Endothelial cell (in vitro differentiated cells): Measurements from ENCODE around the gene SNAPC2. TPM values are rescaled to one million over a fixed set of nuclear protein-coding genes. Genes with fewer than 3 reads are reported as not detected.

Experiments used
- DNase-seq: peaks from one replicate; pipeline ENCODE4 v3.0.0; 2021; ENCODE audit warnings: low spot score
- H3K27ac Mint-ChIP-seq: one replicate; pipeline ENCODE4 v1.8.0; 2021; ENCODE audit warnings: mixed read lengths, inconsistent platforms; ENCODE audit not compliant: unreplicated experiment
- H3K27me3 Mint-ChIP-seq: one replicate; pipeline ENCODE4 v1.8.0; 2021; ENCODE audit warnings: mild to moderate bottlenecking, moderate library complexity, mixed read lengths, inconsistent platforms; ENCODE audit not compliant: unreplicated experiment
- H3K36me3 Mint-ChIP-seq: one replicate; pipeline ENCODE4 v1.8.0; 2021; ENCODE audit warnings: mild to moderate bottlenecking, low read depth, mixed read lengths, inconsistent platforms; ENCODE audit not compliant: unreplicated experiment
- H3K4me1 Mint-ChIP-seq: one replicate; pipeline ENCODE4 v1.8.0; 2021; ENCODE audit warnings: mild to moderate bottlenecking, mixed read lengths, inconsistent platforms; ENCODE audit not compliant: unreplicated experiment
- H3K4me3 Mint-ChIP-seq: one replicate; pipeline ENCODE4 v1.8.0; 2021; ENCODE audit warnings: mild to moderate bottlenecking, mixed read lengths, inconsistent platforms; ENCODE audit not compliant: unreplicated experiment
- H3K9me3 Mint-ChIP-seq: one replicate; pipeline ENCODE4 v1.8.0; 2021; ENCODE audit warnings: mixed read lengths, inconsistent platforms; ENCODE audit not compliant: unreplicated experiment
- total RNA-seq: library from RNA; stranded (reverse); fragmentation: NEBNext Ultra II Directional; extraction: Animal tissue kit (Norgen Biotek cat#: 25700); gene quantifications from one replicate; pipeline ENCODE4 v1.2.1, GENCODE V29; 2021; ENCODE audit not compliant: unreplicated experiment
- TF ChIP-seq, protein P1 (sequence below): fragments of 200-600 bp; sonication (generic); IDR thresholded peaks from one replicate; pipeline ENCODE4 v1.5.0; 2021; ENCODE audit warnings: antibody characterized with exemption; ENCODE audit not compliant: unreplicated experiment

The SNAPC2 gene
- total RNA-seq, 1 donor from 2014 or later = 13.5 TPM

GRCh38 chr19:7908078-7908699, 11.9 kb upstream of the SNAPC2 start:
- H3K4me1 Mint-ChIP-seq = peaks cover 12% of the 10 kb centered on the region
- peaks cover 13% of the 10 kb centered on the region for H3K36me3 Mint-ChIP-seq
- no peak overlapping the region for H3K27ac Mint-ChIP-seq
- H3K27me3 Mint-ChIP-seq = peaks cover 8% of the 10 kb centered on the region
- TF ChIP-seq, protein P1, sequence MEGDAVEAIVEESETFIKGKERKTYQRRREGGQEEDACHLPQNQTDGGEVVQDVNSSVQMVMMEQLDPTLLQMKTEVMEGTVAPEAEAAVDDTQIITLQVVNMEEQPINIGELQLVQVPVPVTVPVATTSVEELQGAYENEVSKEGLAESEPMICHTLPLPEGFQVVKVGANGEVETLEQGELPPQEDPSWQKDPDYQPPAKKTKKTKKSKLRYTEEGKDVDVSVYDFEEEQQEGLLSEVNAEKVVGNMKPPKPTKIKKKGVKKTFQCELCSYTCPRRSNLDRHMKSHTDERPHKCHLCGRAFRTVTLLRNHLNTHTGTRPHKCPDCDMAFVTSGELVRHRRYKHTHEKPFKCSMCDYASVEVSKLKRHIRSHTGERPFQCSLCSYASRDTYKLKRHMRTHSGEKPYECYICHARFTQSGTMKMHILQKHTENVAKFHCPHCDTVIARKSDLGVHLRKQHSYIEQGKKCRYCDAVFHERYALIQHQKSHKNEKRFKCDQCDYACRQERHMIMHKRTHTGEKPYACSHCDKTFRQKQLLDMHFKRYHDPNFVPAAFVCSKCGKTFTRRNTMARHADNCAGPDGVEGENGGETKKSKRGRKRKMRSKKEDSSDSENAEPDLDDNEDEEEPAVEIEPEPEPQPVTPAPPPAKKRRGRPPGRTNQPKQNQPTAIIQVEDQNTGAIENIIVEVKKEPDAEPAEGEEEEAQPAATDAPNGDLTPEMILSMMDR = no peak
- DNase-seq = no peak
- no peaks in the 10 kb centered on the region for H3K9me3 Mint-ChIP-seq
- no peak overlapping the region for H3K4me3 Mint-ChIP-seq

GRCh38 chr19:7908742-7909461, 11.2 kb upstream of the SNAPC2 start:
- peaks cover 12% of the 10 kb centered on the region for H3K4me1 Mint-ChIP-seq
- H3K36me3 Mint-ChIP-seq = peaks cover 16% of the 10 kb centered on the region
- H3K27ac Mint-ChIP-seq = no peak overlapping the region
- H3K4me3 Mint-ChIP-seq = no peak overlapping the region
- DNase-seq = no peak
- H3K9me3 Mint-ChIP-seq = no peaks in the 10 kb centered on the region
- TF ChIP-seq, protein P1 = no peak
- peaks cover 5% of the 10 kb centered on the region for H3K27me3 Mint-ChIP-seq

DNA sequence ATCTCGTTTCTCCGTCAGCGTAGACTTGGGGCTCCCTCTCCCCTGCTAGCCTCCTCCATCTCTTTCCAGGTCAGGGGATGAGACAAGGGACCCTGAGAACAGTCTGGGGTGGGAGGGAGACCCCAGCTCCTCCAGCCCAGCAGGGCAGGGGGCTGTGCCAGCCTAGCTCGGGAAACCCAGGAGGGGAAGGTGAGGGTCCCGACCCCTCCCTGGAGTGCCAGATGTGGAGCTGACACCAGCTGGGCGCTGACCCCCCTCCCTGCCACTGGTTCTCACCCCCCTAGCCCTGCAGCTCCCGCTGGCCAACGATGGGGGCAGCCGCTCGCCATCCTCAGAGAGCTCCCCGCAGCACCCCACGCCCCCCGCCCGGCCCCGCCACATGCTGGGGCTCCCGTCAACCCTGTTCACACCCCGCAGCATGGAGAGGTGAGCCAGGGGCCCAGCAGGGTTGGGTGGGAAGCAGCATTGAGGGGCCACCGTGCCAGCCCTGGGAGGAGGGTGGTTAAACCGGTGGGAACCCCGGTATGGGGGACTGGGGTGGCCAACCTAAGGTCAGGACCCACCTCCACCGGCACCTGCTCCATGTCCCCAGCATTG, 10.6 kb upstream of the SNAPC2 start:
- no peak overlapping the region for H3K27ac Mint-ChIP-seq
- DNase-seq = no peak
- H3K4me1 Mint-ChIP-seq = peaks cover 9% of the 10 kb centered on the region
- no peak overlapping the region for H3K4me3 Mint-ChIP-seq
- TF ChIP-seq, protein P1 = no peak
- peaks cover 9% of the 10 kb centered on the region for H3K27me3 Mint-ChIP-seq
- H3K9me3 Mint-ChIP-seq = no peaks in the 10 kb centered on the region
- H3K36me3 Mint-ChIP-seq = peaks cover 16% of the 10 kb centered on the region

- Mint-ChIP-seq H3K27me3 (peaks cover 12% of the 10 kb centered on the region), H3K36me3 (peaks cover 10% of the 10 kb centered on the region), H3K4me3 (no peak overlapping the region), H3K27ac (no peak overlapping the region), H3K9me3 (no peaks in the 10 kb centered on the region), H3K4me1 (peaks cover 4% of the 10 kb centered on the region)
- TF ChIP-seq, protein P1 = no peak
- DNase-seq = no peak
These were observed 9.6 kb upstream of the SNAPC2 start for GRCh38 chr19:7910321-7911161.
